GM10248 (cell line): ENCODE results near the gene MSH5.

Experiments
- CTCF ChIA-PET: fragments of 300-600 bp; sonication (Branson Sonifier 250); formaldehyde crosslinking; extraction: SDS; loops from one replicate; lab custom pipeline; 2021; ENCODE audit warnings: antibody characterized with exemption; lab: Yijun Ruan, JAX
- POLR2A ChIA-PET: fragments of 350-650 bp; sonication (Branson Sonifier 250); formaldehyde crosslinking; extraction: SDS; loops from one replicate; lab custom pipeline; 2020; ENCODE audit warnings: antibody characterized with exemption; lab: Yijun Ruan, JAX
- DNase-seq: peaks from one replicate; pipeline ENCODE4 v3.0.0; 2012; ENCODE audit errors: extremely low spot score
- CTCF ChIP-seq: IDR thresholded peaks from 2 replicates; pipeline ENCODE4 v1.5.1; 2012; ENCODE audit warnings: mild to moderate bottlenecking, low read depth; ENCODE audit errors: extremely low read depth, missing control alignments, control extremely low read depth

The MSH5 gene

GRCh38 chr6:31742894-31743293 lies 3.1 kb downstream of the MSH5 start:
- no peak for DNase-seq
- no peak for TF ChIP-seq CTCF
- ChIA-PET POLR2A (no interaction called here), CTCF (interaction anchor here (1.1 to 11.4 kb wide), 2 partner anchors 10 to 28 kb away, joined by 3 to 73 read pairs; no protein-coding TSS in a partner anchor)

- ChIA-PET POLR2A (no interaction called here), CTCF (no interaction called here)
- no peak for DNase-seq
- no peak for TF ChIP-seq CTCF
These were observed 4.6 kb downstream of the MSH5 start for GRCh38 chr6:31744422-31744821.

- no peak for TF ChIP-seq CTCF
- POLR2A ChIA-PET: no interaction called here
- CTCF ChIA-PET: interaction anchor here (1.4 to 3.0 kb wide), 3 partner anchors 21 to 71 kb away, joined by 3 to 14 read pairs (median 4); no protein-coding TSS in a partner anchor
- DNase-seq: no peak
These were observed 9.7 kb downstream of the MSH5 start for GRCh38 chr6:31749301-31750036.

- no peak for TF ChIP-seq CTCF
- ChIA-PET CTCF (interaction anchor here (1.4 to 3.0 kb wide), 4 partner anchors 10 to 72 kb away, joined by 3 to 14 read pairs (median 4); no protein-coding TSS in a partner anchor), POLR2A (no interaction called here)
- no peak for DNase-seq
These were observed 10.7 kb downstream of the MSH5 start for GRCh38 chr6:31750411-31751022.

- TF ChIP-seq CTCF: no peak
- CTCF ChIA-PET: interaction anchor here (0.8 to 2.1 kb wide), 11 partner anchors 11 to 154 kb away, joined by 3 to 9 read pairs (median 4); partner anchors contain the start of genes CLIC1, LSM2 and VARS1
- POLR2A ChIA-PET: no interaction called here
- no peak for DNase-seq
These were observed 13.0 kb downstream of the MSH5 start for GRCh38 chr6:31752739-31753319.

GRCh38 chr6:31758281-31758680 lies 18.5 kb downstream of the MSH5 start:
- DNase-seq: no peak
- ChIA-PET POLR2A (no interaction called here), CTCF (interaction anchor here (1.2 to 4.3 kb wide), 5 partner anchors 12 to 207 kb away, joined by 3 to 30 read pairs (median 7); partner anchors contain the start of gene VWA7)
- no peak for TF ChIP-seq CTCF
